Panc1 (cell line): ENCODE results near the gene GGTLC1.

ENCODE experiments used
- CTCF ChIP-seq: fragments of 450-650 bp; IDR thresholded peaks from 2 replicates; pipeline ENCODE4 v1.5.1; 2017; ENCODE audit warnings: mild to moderate bottlenecking
- POLR2AphosphoS5 ChIP-seq: IDR thresholded peaks from 2 replicates; pipeline ENCODE4 v1.6.1; 2012; ENCODE audit warnings: mild to moderate bottlenecking, low read depth, low read length, moderate library complexity
- REST ChIP-seq, 2 experiments: IDR thresholded peaks; 2 replicates each; pipeline ENCODE4 v1.6.1; 2011 to 2012; ENCODE audit warnings: low read depth in 2 of 2, control low read depth in 1 of 2, low read length in 1 of 2, mild to moderate bottlenecking in 1 of 2, moderate library complexity in 1 of 2; ENCODE audit not compliant: insufficient read depth in 1 of 2
- SIN3A ChIP-seq: IDR thresholded peaks from 2 replicates; pipeline ENCODE4 v1.6.1; 2012; ENCODE audit warnings: low read depth, mild to moderate bottlenecking, low read length, moderate library complexity, borderline replicate concordance; ENCODE audit not compliant: insufficient read depth
- TCF7L2 ChIP-seq: IDR thresholded peaks from 2 replicates; pipeline ENCODE4 v1.6.1; 2011; ENCODE audit warnings: mild to moderate bottlenecking, low read depth, low read length, inconsistent platforms

GRCh38 chr20:24016607-24017457 lies 28.3 kb upstream of the GGTLC1 start:
- no peak for TF ChIP-seq CTCF
- TF ChIP-seq REST (IDR thresholded peaks at IDR 0.05; ENCODE audit: insufficient read depth in 1 of 2, low read depth in 2 of 2, low read length in 1 of 2): no peak
- TF ChIP-seq POLR2AphosphoS5: no peak
- TF ChIP-seq SIN3A: no peak
- TF ChIP-seq TCF7L2: no peak
